AG08396 (cell line): ENCODE results near the gene WDR73.
"Not testable (repeated sequence)": the region's sequence is repeated elsewhere in the genome, so short reads cannot be mapped to it uniquely, and the experiment has no call there.

Experiments
- DNase-seq: peaks from one replicate; pipeline ENCODE4 v3.0.0; 2012; ENCODE audit warnings: low spot score, mixed read lengths

Gene WDR73

DNA sequence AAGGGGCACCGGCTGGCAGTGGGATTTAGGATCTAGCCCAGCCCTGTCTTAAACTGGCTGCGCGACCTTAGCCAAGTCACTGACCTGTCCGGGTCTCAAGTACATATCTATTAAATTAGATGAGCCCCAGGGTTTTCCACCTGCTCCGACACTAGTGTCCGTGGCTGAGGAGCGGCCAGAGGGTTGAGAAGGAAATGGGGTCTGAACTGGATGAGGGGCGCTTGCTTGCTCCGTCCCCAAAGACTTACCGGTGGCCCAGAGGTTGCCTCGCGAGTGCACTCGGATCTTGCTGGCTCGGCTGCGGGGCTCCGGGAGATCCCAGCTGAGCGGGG, 3.6 kb upstream of the WDR73 start:
- DNase-seq: no peak

DNA sequence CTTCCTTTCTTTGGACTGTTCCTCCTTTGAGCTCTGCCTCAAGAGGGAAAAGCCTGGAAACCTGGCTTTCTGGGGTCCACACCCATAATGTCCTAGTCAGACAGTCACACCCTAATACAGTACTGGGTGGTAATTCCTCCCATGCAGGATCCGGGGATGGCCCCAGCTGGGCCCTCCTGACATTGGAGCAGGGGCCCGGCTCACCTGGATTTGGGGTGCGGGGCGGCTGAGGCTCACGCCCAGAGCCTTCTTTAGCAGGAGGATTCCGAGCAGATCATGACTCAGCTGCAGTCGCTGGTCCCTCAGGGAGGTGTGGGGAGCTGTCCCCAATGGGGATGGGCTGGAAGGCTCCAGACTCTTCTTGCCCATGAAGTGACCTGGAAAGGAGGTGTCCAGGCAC, 2.9 kb upstream of the WDR73 start:
- no peak for DNase-seq

DNA sequence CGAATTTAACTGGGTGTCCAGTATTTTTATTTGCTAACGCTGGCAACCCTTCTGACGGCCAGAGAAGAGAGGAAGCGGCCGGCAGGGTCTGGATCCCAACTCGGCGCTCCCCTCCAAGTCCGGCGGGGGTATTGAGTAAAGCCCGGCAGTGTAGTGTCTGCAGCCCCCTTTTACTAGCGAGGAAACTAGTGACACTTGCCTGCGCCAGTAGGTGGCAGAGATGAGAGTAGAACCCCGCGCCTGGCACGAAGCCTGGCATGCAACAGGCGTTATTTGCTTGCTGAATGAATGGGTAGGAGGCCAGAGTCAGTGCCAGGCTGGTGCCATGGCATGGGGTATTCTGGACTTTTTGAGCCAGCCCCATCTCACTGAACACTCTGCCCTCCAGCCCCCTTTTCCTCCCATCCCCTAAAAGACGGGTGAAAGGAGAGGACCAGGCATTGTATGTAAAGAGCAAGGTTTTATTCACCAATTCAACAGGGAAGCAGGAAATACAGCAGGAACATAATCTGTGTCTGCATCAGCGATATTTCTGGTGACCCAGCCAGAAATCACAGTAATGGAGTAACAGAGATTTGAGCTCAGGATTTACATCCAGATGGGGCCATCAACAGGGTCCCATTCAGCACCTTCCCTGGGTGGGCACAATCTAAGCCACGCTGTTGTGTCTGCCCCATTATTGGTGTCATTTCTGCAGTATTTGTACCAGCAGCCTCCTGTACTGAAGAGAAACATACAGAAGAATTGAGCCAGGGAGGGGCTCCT, 788 bp upstream of the WDR73 start:
- peak; percentile 73 for DNase-seq

DNA sequence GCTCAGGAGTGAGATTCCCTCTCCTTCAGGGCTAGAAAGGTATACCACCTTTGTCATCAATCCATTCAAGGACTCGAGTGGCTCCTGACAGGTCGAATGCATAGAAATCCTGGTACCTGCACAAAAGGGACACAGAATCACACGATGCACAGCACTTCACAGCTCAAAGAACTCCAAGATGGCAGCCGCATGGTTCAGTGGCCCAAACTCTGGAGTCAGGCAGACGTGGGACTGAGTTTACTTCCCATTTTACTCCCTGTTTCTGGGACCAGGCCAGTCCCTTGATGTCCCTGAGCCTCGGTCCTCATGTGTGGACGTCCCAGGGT, 536 bp downstream of the WDR73 start:
- no peak for DNase-seq

DNA sequence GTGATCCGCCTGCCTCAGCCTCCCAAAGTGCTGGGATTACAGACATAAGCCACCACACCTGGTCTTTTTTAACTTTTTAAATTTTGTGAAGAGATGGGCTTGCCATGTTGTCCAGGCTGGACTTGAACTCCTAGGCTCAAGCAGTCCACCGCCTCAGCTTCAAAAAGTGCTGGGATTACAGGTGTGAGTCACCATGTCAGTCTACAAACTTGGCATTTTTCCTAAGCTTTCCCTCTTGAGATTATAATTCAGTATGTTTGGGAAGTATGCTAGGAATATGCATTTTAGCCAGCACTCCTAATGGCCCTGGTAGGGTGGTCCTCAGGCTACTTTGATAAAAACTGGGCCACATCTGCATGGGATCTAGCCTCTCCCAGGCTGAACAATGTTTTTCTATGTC, 4.4 kb downstream of the WDR73 start:
- DNase-seq: no peak

DNA sequence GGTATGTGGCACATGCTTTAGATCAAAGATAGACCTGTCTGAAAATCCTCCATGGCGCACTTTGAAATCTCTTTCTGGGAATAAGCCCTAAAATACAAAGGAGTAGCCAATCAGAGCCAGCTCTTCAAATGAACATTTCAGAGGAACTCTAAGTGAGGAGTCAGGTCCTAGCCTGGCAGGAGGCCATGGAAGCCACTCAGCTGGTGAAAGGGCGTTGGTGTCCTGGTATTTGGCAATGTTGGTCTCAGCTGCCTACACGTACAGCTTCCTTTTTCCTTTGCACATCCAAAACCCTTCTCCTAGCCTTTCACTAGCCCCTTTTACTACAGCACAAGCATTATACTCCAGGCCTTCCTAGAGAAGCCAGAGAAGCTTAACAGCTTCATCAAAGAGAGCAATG, 5.5 kb downstream of the WDR73 start:
- DNase-seq: no peak

DNA sequence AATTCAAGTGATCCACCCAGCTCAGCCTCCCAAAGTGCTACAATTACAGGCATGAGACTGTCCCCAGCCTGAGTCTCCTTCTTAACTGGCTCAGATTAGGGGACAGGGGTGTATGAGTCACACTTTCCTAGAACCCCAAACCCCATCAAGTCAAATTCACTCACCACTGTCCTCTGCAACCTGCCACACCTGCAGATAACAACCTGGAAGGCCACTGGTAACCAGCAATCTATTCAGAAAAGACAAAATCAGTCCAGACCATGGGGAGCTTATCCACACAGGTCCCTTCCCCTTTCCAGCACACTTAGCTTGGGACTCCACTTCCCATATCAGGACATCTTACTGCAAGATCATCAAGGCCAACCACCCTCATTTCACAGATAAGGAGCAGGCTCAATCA, 6.4 kb downstream of the WDR73 start:
- no peak for DNase-seq

DNA sequence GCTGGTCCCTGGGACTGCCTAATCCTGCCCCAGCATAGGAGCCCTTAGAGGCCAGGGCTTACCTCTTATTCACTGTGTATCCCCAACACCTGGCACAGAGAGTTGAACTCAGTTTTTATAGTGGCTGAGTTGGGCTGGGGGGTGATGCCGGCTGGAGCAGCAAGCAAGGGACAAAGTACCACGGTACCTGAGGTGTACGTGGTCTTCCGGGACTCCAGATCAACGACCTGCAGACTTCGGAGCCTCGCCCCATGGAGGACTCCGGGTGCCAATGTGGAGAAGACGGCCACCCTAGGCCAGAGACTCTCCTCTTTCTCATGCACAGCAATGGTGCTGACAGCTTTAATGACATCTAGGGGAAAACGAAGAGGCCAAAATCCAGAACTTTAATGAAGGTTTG, 8.1 kb downstream of the WDR73 start:
- no peak for DNase-seq

DNA sequence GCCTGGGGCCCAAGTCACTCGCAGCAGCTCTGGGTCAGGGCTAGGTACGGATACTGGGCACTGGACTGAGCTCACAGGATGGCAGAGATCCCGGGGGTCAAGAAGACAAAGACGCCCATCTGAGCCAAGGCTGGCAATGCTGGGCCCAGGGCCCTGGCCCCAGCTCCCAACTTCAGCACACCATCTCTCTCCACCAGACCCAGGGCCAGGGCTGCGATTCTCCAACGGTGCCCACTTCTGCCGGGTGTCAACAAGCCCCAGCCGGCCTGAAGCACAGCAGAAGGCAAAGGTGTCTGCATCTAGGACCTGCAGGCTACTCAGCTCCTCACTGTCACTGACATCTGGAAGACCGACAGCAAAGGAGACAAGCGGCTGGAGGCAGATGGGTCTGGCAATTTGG, 8.6 kb downstream of the WDR73 start:
- DNase-seq: no peak

DNA sequence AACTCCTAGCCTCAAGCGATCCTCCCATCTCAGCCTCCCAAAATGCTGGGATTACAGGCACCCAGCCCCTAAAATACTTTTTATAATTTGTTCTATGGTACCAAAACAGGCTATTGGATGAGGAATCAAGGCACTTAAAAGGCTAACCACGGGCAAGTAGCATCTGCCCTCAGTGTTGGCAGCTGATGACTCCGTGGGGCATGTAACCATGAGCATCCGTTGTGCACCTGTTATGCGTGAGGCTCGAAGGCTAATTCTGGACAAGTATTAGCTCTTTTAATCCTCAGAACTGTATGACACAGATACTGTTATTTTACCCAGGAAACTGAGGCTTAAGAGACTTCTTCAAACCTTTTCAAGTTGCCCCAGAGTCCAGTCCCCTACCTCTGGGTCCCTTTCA, 10.2 kb downstream of the WDR73 start:
- DNase-seq: no peak

DNA sequence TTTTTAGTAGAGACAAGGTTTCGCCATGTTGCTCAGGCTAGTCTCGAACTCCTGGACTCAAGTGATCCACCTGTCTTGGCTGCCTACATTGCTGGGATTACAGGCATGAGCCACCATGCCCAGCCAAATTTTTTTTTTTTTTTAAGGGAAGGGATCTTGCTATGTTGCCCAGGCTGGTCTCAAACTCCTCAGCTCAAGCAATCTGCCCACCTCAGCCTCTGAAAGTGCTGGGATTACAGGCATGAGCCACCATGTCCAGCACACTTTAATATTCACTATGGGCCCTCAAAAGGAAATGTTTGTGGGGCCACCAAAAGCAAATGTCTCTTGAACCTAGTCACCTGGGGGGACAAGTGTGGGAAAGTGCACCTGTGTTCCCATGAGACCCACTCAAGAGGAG, 11.4 kb downstream of the WDR73 start:
- not testable (repeated sequence) for DNase-seq

DNA sequence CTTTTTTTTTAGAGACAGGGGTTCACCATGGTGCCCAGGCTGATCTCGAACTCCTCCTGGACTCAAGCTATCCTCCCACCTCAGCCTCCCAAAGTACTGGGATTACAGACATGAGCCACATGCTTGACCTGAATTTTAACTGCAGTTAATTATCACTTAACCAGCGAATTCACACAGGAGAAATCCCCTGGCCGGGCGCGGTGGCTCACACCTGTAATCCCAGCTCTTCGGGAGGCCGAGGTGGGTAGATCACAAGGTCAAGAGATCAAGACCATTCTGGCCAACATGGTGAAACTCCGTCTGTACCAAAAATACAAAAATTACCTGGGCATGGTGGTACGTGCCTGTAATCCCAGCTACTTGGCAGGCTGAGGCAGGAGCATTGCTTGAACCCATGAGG, 12.2 kb downstream of the WDR73 start:
- DNase-seq: not testable (repeated sequence)

DNA sequence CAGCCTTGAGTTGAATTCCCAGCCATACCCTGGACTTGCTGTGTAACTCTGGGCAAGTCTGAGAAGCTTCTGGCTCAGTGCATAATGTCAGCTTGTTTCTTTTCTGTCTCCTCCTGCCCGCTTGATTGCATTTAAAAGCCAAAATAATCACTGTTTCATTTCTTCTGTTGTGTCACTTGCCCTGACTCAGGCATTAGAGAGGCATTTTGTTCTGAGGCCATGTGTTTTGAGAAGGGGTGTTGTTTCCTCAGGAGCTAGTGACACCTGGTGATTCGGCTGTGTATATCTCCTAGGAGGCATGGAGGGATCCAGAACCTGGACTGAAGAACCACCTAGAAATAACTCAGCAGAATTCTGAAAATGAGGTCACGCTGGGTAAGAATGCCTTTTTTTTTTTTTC, 16.0 kb downstream of the WDR73 start:
- no peak for DNase-seq

DNA sequence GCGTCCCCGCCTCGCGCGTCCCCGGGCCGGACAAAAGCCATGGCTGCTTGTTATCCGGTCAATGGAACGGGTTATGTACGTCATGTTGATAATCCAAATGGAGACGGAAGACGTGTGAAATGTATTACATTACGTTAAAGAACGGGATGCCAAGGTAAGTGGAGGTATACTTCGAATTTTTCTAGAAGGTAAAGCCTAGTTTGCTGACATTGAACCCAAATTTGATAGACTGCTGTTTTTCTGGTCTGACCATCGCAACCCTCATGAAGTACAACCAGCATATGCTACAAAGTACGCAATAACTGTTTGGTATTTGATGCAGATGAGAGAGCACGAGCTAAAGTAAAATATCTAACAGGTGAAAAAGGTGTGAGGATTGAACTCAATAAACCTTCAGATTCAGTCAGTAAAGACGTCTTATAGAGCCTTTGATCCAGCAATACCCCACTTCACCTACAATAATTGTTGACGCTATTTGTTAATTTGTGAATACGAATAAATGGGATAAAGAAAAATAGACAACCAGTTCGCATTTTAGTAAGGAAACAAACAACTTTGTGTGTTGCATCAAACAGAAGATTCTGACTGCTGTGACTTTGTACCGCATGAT, 19.8 kb downstream of the WDR73 start:
- DNase-seq: no peak

DNA sequence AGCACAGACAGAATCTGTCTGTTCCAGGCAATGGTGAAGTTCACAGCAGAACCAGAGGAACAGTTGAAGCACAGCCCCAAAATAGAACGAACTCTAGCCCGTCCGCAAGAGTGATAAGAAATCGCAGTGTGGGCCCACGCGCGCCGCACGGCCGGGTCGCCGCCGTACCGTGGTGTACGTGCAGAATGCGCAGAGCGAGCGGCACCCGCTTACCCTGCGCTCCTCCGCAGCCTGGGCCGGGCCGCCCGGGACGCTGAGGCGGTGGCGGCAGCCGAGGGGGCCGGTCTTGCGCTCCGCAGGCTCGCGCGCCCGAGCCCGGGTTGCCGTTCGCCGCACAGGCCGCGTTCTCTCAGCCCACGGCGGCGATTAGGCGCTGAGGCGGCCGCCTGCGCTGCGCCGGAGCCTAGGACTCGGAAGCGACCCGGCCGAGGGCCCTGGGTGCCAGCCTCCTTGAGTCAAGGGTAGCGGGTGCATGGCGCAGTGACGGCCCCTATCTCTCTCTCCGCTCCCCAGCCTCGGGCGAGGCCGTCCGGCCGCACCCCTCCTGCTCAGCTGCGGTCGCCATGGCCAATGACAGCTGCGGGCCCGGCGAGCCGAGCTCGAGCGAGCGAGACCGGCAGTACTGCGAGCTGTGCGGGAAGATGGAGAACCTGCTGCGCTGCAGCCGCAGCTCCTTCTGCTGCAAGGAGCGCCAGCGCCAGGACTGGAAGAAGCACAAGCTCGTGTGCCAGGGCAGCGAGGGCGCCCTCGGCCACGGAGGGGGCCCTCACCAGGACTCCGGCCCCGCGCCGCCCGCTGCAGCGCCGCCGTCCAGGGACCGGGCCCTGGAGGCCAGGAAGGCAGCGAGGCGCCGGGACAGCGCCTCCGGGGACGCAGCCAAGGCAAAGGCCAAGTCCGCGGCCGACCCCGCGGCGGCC, 20.5 kb downstream of the WDR73 start:
- DNase-seq: peak; percentile 60

DNA sequence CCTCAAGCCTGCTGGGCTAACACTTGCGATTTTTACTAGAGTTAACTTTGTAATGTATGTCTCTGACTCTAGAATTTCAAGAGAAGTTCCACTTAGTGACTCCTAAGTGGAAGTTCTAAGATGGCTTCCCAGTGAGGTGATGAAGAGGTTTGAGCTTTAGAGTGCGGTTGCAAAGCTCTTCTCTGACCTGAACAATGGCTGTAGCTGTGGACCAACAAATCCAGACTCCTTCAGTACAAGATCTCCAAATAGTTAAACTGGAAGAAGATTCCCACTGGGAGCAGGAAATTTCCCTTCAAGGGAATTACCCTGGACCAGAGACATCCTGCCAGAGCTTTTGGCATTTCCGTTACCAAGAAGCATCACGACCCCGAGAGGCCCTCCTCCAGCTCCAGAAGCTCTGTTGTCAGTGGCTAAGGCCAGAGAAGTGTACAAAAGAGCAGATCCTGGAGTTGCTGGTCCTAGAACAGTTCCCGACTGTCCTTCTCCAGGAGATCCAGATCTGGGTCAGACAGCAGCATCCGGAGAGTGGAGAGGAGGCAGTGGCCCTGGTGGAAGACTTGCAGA, 22.3 kb downstream of the WDR73 start:
- peak; percentile 12 for DNase-seq

DNA sequence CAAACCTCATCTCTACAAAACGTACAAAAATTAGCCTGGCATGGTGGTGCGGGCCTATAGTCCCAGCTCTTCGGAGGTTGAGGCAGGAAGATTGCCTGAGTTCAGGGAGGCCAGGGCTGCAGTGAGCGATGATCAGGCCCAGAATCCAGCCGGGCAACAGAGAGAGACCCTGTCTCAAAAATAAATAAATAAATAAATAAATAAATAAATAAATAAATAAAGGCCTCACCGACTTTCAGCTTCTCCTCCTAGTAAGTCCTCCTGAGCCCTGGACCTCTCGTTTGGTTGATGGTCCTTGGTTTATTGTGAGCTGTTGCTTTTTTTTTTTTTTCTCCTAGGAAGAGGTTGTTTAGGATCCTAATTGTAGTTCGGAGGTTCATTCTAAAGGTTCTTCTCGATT, 25.1 kb downstream of the WDR73 start:
- DNase-seq: no peak

DNA sequence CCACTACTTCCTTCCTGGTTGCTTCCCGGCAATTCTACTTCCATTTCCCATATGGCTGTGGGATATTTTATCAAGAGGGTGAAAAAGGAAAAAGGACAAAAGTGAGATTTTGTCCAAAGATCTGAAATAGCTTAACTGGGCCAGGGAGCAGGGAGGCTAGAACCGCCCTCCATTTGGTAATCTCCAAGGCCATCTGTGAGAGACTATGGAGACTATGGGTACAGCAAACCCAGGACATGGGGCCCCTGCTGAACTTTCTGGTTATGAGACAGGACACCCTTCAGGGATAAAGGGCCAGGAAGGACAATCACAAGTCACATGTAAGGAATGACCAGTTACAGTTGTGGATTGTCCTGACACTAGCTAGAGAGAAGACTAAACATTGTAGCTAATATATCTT, 29.0 kb downstream of the WDR73 start:
- no peak for DNase-seq

DNA sequence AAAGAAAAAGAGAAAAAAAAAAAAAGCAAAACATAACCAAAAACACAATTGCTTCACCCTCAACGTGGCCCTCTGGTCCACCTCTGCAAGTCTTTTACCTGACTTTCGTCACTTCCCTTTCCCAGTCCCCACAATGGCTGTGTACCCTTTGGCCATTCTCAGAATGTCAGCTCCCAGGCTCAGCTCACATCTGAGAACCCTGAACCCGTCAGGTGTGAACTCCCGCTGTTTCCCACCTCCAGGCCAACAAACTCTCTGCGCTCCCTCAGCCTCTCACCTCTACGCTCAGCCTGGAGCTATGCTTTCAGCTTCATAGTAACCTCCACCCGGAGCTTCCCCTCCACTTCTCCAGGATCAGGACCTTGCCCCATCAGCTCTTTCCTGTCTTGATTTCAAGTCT, 29.7 kb downstream of the WDR73 start:
- DNase-seq: no peak

DNA sequence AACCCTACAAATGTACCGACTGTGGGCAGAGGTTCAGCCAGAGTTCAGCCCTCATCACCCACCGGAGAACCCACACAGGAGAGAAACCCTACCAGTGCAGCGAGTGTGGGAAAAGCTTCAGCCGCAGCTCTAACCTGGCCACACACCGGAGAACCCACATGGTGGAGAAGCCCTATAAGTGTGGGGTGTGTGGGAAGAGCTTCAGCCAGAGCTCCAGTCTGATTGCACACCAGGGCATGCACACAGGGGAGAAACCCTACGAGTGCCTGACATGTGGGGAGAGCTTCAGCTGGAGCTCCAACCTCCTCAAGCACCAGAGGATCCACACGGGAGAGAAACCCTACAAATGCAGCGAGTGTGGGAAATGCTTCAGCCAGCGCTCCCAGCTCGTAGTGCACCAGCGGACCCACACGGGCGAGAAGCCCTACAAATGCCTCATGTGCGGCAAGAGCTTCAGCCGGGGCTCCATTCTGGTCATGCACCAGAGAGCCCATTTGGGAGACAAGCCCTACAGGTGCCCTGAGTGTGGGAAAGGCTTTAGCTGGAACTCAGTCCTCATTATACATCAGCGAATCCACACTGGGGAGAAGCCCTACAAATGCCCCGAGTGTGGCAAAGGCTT, 32.6 kb downstream of the WDR73 start:
- no peak for DNase-seq

DNA sequence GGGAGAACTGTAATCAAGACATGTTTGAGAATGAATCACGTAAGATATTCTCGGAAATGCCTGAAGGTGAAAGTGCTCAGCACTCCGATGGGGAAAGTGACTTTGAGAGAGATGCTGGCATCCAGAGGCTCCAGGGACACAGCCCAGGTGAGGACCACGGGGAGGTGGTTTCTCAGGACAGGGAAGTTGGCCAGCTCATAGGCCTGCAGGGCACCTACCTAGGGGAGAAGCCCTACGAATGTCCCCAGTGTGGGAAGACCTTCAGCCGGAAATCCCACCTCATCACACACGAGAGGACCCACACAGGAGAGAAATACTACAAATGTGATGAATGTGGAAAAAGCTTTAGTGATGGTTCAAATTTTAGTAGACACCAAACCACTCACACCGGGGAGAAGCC, 33.5 kb downstream of the WDR73 start:
- no peak for DNase-seq

DNA sequence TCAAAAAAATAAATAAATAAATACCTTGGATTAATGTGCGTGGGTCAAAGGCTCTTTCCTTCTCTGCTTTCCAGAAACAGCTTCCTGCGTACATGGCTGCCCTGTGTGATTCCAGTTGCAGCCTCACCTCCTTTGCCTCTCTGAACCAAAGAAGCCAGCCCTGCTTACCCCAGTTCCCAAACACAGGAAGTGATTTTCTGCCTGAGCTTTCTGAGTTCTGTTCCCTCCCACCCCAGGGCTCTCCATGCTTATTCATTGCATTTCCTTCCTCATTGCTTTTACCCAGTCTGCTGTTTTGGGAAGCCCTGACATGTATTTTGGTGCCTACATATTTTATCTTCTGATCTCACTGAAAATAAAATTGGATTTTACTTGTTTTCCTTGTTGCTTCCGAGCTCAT, 37.8 kb downstream of the WDR73 start:
- no peak for DNase-seq

DNA sequence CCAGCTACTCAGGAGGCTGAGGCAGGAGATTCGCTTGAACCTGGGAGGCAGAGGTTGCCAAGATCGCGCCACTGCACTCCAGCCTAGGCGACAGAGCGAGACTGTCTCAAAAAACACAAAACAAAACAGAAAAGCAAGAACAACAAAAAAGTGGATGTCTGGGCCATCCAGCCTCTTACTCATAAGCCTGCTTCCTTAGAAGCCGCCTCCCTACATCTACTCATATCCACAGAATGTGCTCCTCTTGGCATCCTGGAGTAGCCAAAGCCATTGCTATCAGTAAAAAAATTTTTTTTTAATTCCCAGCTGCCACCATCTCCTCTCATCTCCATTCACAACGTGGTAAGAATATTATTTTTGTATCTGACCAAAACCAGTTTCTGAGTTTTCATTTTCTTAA, 42.5 kb downstream of the WDR73 start:
- DNase-seq: peak; percentile 30
